K562 (cell line): ENCODE measurements around the gene AREL1.

Experiments used
- CCNT2 ChIP-seq: IDR thresholded peaks from 2 replicates; pipeline ENCODE4 v1.6.1; 2011; ENCODE audit warnings: borderline replicate concordance, low read depth, mild to moderate bottlenecking, moderate library complexity, mixed read lengths, low read length; ENCODE audit not compliant: insufficient read length; ENCODE audit errors: extremely low read depth
- MYC ChIP-seq, 2 experiments: fragments of 250-450 bp in 1 of 2; sonication (Bioruptor Pico) in 1 of 2; IDR thresholded peaks; 2 replicates each; pipeline versions ENCODE4 v1.5.1 to v1.6.1; 2012 to 2021; ENCODE audit warnings: low read depth in 2 of 2, borderline replicate concordance in 1 of 2, improper control_type of control experiment in 1 of 2, low read length in 1 of 2, mild to moderate bottlenecking in 1 of 2, moderate library complexity in 1 of 2

DNA sequence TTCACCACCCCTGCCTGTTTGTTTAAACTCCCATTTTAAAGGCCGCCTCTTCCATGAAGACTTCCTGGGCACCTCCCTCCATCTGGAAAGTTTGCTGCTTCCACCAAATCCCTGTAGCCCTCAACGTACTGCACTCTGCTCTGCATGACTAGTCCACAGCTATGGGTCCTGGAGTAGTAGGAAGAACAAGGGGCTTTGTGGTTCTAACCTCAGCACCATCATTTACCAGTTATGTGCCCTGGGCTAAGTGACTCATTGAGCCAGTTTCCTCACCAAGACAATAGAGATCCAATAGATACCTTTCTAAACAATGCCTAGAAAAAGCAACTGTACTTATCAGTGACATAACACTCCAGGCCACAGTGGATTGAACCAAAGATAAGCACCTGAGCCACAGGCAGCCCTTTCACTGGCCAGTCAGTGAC lies 92.4 kb downstream of the AREL1 start:
- no peak for TF ChIP-seq MYC (IDR thresholded peaks at IDR 0.05; ENCODE audit: low read depth, low read length)
- no peak for TF ChIP-seq MYC (CRISPR knock-in tag; IDR thresholded peaks at IDR 0.05; ENCODE audit: borderline replicate concordance, low read depth)
- peak; percentile 51 for TF ChIP-seq CCNT2
